ENCODE results near the gene MLLT3.

MLLT3 gene

GRCh38 chr9:20417373-20418080 is 204.8 kb downstream of the MLLT3 start:
- DNase-seq (ENCODE audit: low spot score), result no peak

GRCh38 chr9:20414150-20414549 is 208.1 kb downstream of the MLLT3 start:
- no peak for DNase-seq (ENCODE audit: low spot score)

DNA sequence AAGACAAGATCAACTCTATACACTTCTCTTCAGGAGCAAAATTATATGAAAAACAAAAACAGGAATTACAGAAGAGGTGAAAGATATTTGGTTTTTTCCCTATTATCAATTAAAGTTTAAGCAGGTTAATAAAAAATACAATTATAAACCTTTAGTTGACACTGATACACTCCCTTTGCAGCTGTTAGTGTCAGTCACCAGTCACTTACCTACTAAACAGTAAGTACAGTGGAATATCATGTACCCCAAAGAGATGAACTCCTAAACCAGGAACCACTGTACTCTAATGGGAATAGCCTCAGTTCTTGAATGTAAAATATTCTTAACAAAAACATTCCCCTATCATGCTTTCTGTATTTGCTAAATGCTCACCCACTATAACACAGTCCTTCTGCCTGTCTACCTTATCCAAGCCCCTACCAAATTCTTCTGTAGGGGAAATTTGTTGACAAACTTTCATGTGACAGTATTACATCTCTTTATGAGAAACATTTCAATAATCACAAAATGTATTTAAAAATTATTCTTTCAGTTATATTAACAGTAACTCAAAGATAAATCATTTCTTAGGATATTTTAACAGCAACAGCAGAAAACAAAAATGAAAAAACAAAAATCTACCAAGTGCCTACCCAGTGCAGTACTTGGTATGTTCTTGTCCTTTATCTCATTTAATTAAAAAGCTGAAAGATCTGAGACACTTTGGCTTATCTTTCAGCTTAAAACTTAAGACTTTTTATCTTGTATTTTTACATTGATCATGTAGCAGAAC is 212.8 kb downstream of the MLLT3 start:
- no peak for DNase-seq (ENCODE audit: low spot score)

GRCh38 chr9:20408513-20408912 is 213.8 kb downstream of the MLLT3 start:
- DNase-seq (ENCODE audit: low spot score), result no peak

DNA sequence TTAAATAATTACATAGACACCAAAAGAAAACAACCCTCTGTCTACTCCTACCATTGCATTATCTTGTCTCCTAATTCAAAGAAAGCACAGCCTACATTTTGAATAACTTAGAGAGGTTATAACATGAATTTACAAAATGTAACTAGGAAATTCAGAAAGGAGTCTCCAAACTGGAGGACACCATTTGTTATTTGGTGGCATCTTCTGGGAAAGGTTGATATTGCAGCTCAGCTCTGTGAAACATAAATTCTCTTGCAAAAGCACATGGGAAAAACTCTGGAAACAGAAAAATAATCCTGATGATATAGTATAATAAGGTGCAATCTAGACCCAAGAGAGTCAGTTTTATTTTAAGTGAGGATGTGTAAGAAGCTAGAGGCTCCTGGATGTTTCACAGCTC is 215.3 kb downstream of the MLLT3 start:
- no peak for DNase-seq (ENCODE audit: low spot score)

- no peak for DNase-seq (ENCODE audit: low spot score)
These were observed 216.0 kb downstream of the MLLT3 start for GRCh38 chr9:20406344-20406743.

DNA sequence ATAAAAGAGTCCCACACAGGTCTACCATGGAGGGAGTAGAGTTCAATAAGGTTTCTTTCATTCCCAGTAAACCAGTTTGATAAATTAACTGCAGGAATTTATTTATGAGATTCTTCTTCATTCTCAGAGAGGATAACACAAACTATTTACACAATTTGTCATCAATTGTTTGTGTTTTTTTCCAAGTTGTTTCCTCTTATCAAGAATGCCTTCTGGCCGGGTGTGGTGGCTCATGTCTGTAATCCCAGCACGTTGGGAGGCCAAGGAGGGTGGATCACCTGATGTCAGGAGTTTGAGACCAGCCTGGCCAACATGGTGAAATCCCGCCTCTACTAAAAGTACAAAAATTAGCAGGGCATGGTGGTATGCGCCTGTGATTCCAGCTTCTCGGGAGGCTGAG is 216.7 kb downstream of the MLLT3 start:
- DNase-seq (ENCODE audit: low spot score), result no peak

- DNase-seq (ENCODE audit: low spot score), result peak; percentile 9
These were observed 217.2 kb downstream of the MLLT3 start for GRCh38 chr9:20405078-20405477.

GRCh38 chr9:20404192-20404813 is 218.0 kb downstream of the MLLT3 start:
- no peak for DNase-seq (ENCODE audit: low spot score)

GRCh38 chr9:20403346-20403745 is 219.0 kb downstream of the MLLT3 start:
- no peak for DNase-seq (ENCODE audit: low spot score)

DNA sequence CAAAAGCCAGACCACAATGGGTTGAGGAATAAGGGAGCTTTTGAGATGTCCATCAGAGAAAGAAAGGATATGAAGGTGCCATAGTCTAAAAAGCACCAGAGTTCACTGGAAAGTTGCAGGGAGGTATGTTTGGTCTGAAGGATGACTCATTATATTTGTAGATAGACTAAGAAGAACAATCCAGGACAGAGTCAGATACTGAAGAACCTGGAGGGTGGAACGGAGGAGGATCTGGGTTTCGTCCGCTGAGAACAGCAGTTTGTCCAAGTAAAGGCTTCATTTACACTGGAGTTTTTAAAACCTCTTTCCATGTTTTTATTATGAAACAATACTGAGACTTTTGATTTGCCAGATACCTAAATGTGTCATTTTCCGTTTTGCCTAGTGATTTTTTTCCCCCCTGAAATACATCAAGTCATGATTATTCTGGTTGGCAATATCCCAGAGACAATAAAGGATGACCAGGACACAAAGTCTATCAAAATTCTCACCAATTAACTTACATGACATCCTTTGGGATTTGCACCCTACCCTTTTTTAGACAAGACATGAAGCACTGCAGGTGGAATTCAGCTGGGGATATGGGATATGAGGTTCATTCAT is 219.9 kb downstream of the MLLT3 start:
- DNase-seq (ENCODE audit: low spot score), result no peak

- no peak for DNase-seq (ENCODE audit: low spot score)
These were observed 223.6 kb downstream of the MLLT3 start for GRCh38 chr9:20398536-20399338.

DNA sequence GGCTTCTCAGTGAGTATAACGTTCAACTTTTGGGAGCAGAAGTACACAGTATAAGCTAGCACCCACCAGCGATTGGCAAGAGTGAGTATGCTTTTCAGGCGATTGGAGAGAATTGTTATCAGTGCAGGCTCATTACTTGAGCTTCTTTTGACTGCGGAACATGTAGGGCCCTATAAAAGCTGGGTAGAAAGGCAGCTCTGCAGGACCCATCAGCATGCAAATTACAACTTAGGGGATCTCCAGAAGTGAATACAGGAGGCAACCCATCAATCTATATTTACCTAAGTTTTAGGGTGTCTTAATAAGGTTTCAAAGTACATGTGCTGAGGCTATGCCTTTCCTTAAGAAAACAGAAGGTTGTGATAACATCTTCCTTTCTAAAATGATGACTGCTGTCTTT is 225.0 kb downstream of the MLLT3 start:
- DNase-seq (ENCODE audit: low spot score), result no peak

DNA sequence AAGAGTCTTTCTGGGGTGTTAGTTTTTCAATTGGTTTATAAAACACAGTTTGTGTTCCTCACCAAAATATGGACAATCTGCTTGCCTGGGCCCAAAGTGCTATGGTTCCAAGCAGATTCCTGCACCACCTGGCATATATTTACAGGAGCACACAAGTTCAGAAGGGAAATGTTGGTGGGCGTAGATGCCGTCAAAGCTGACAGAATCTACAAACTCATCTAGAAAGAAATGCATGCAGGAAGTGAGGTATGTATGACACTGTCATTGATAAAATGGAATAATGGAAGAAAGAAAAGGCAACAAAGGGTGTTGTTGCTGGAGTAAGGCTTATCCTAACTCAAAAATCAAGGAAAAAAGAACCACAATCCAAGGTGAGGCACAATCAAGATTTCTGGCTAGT is 225.8 kb downstream of the MLLT3 start:
- DNase-seq (ENCODE audit: low spot score), result no peak

DNA sequence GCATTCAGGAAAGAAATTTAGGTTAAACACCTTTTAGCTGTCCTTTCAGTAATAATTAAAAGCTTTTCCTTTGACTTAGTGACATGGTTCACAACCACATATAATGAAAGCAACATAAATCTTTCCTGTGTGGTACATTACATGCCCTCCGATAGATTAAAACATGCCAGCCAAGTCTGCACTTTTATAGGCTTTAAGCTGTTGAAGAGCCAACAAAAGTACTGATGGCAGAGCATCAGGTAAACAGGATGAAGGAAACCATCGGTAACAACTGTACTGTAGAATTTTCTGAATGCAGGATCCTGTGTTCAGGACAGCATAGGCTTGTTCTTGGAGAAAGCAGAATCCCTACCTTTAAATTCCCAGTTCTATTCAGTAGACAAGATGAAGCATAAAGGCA is 226.6 kb downstream of the MLLT3 start:
- DNase-seq (ENCODE audit: low spot score), result no peak

DNA sequence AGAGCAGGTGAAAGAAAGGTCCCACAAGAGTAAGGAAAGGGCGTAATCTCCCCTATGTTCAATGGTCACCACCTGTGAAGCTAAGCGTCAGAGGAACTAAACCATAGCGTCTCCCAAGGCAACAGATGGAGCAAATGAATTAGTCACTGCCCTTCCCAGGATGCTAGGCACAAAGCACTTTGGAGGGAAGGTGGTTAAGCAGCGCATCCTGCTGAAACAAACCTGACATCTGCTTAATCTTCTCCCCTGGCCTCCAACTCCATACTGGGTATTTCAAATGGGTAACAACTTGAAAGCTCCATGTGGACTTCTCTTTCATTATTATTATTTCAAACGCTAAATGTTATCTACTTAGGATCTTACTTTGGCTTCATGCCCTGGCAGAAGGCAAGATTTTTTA is 227.3 kb downstream of the MLLT3 start:
- DNase-seq (ENCODE audit: low spot score), result no peak

DNA sequence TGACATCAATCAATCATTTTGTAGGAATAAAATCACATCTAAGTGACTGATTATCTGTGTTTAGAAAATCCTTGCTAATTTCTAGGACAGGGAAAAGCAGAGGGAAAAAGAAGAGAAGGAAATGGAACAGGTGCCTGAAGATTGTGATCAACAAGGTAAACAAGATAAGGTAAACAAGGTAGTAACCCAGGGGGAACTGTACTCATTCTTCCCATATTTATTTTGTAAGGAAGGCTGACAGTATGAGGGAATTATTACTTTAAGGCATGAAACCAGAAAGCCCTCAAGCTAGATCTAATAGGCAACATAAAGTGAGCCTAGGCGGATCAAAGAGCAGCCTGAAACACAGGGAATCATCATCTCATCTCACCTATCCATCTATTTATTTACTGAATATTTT is 231.1 kb downstream of the MLLT3 start:
- DNase-seq (ENCODE audit: low spot score), result no peak

DNA sequence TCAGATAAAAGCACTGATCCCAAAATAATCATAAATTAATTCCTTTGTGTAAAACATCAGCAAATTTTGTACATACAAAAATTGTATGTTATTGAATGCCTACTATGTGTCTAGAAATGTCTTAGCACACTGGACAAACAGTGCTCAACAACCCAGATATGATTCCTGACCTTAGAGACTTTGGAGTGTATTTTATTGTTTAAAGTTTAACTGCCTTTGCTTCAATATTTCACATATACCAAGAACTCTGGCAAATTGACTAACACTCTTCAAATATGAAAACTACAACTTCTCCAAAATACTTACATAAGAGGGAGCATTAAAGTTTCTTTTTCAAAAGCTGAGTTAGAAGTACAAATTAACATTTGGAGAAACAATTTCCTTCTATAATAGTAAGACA is 231.9 kb downstream of the MLLT3 start:
- DNase-seq (ENCODE audit: low spot score), result no peak

- DNase-seq (ENCODE audit: low spot score), result no peak
These were observed 235.2 kb downstream of the MLLT3 start for GRCh38 chr9:20387062-20387461.

GRCh38 chr9:20384642-20385041 is 237.7 kb downstream of the MLLT3 start:
- no peak for DNase-seq (ENCODE audit: low spot score)

DNA sequence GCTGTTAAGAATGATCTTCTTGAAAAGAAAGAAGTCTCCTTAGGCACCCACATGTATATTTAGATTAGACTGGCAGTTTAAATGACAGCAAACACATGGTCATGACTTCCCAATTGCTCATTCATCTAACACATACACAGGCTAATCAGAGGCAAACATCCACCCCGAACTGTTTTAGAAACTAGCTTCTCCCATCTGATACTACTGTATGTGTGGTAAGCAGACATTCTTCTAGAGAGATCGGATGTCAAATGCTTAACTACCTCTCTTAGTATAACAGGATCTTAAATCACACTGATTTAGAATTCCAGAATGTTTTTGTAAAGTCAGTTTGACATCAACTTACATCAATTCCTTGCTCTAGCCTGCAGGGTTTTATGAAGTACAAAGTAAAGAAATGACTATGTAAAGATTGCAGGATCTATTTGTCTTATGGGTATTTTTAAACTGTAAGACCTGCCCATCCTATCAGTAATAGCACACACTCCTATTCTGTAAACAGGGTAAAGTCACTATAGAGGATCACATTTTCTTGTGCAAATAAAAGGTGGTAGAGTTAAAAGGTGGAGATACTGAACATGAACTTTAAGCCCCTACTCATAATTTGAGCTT is 239.7 kb downstream of the MLLT3 start:
- no peak for DNase-seq (ENCODE audit: low spot score)

- DNase-seq (ENCODE audit: low spot score), result no peak
These were observed 241.8 kb downstream of the MLLT3 start for GRCh38 chr9:20380546-20380945.

Data from GM03348 (cell line).